Omental fat pad (tissue), 4 donors: ENCODE measurements around the gene BOK. TPM values are rescaled to one million over a fixed set of nuclear protein-coding genes. Genes with fewer than 3 reads are reported as not detected.

Source experiments
- ATAC-seq: fragments of 150-250 bp; one replicate; pipeline ENCODE4 v1.9.1; 2016; ENCODE audit warnings: mild to moderate bottlenecking, moderate library complexity; ENCODE audit not compliant: low FRiP score
- DNase-seq: peaks from one replicate; pipeline ENCODE4 v3.0.0-alpha.2; 2019; ENCODE audit warnings: low spot score
- total RNA-seq, 4 donors: library from RNA; depleted of rRNA; stranded (reverse); fragments of >200 nt; gene quantifications; one replicate each; pipeline ENCODE4 v1.1.0, GENCODE V29; 2016
- TF ChIP-seq, protein P1 (sequence below), 3 donors: fragments of 450-650 bp; IDR thresholded peaks; one replicate each; pipeline ENCODE4 v1.5.1; 2016 to 2017; ENCODE audit warnings: antibody characterized with exemption in 3 of 3, mild to moderate bottlenecking in 3 of 3, moderate library complexity in 2 of 3

Gene BOK
- total RNA-seq, 4 donors from 2014 or later = 79.6 to 179 (median 88.2) TPM

- ATAC-seq = no peak
- no peak for DNase-seq
- TF ChIP-seq, protein P1, sequence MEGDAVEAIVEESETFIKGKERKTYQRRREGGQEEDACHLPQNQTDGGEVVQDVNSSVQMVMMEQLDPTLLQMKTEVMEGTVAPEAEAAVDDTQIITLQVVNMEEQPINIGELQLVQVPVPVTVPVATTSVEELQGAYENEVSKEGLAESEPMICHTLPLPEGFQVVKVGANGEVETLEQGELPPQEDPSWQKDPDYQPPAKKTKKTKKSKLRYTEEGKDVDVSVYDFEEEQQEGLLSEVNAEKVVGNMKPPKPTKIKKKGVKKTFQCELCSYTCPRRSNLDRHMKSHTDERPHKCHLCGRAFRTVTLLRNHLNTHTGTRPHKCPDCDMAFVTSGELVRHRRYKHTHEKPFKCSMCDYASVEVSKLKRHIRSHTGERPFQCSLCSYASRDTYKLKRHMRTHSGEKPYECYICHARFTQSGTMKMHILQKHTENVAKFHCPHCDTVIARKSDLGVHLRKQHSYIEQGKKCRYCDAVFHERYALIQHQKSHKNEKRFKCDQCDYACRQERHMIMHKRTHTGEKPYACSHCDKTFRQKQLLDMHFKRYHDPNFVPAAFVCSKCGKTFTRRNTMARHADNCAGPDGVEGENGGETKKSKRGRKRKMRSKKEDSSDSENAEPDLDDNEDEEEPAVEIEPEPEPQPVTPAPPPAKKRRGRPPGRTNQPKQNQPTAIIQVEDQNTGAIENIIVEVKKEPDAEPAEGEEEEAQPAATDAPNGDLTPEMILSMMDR (IDR thresholded peaks at IDR 0.05) = no peak
Observed at GRCh38 chr2:241553512-241553830, 5.1 kb upstream of the BOK start.

DNA sequence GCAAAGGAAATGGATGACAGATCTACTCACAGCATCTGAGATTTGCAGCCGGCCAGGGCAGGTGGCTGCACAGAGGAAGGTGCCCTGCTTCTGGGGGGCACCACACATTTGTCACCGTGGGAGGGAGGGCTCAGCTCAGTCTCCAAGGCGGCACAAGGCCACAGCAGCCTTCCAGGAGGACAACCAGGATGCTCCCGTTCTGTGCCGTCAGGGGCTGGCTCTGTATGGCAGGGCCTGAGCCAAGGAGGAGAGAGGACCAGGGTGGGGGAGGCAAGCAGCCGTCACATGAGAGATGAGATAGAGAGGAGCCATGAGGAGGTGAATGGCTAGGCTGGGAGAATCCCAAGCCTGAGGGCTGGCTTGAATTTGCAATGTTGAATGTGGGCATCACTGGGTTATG, 4.6 kb upstream of the BOK start:
- TF ChIP-seq, protein P1 (IDR thresholded peaks at IDR 0.05) = no peak
- DNase-seq (no peak), ATAC-seq (no peak)

GRCh38 chr2:241554610-241555322, 3.8 kb upstream of the BOK start:
- TF ChIP-seq, protein P1 (IDR thresholded peaks at IDR 0.05) = no peak
- DNase-seq (no peak), ATAC-seq (no peak)

DNA sequence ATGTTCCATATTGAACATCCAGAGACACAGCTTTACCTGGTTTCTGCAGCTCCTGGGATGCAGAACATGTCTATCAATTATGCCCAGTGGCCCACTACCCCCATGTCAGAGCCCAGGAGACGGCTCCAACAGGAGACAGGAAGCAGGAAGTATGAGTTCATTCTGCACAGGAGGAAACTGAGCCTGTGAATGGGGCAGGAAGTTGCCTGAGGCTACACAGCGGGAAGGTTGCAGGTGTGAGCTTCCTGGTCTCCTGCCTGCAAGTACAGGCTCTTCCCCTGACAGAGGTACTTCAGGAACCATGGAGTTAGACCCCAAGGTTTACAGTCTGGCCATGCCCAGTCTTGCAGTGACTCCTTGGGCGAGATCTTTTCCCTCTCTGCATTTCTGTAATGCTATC, 2.8 kb upstream of the BOK start:
- ATAC-seq = no peak
- TF ChIP-seq, protein P1 (IDR thresholded peaks at IDR 0.05) = no peak

GRCh38 chr2:241556746-241557145, 1.8 kb upstream of the BOK start:
- DNase-seq = no peak
- TF ChIP-seq, protein P1 (IDR thresholded peaks at IDR 0.05) = no peak
- no peak for ATAC-seq

More for the DNA sequence above, 2.8 kb upstream of the BOK start:
- DNase-seq = no peak

- TF ChIP-seq, protein P1 (IDR thresholded peaks at IDR 0.05) = no peak
- peak; percentile 17 for ATAC-seq
Observed at GRCh38 chr2:241559323-241560161, 997 bp downstream of the BOK start.

More at GRCh38 chr2:241559323-241560161, 997 bp downstream of the BOK start:
- DNase-seq = no peak
